Measurements from ENCODE around the gene FICD.

DNA sequence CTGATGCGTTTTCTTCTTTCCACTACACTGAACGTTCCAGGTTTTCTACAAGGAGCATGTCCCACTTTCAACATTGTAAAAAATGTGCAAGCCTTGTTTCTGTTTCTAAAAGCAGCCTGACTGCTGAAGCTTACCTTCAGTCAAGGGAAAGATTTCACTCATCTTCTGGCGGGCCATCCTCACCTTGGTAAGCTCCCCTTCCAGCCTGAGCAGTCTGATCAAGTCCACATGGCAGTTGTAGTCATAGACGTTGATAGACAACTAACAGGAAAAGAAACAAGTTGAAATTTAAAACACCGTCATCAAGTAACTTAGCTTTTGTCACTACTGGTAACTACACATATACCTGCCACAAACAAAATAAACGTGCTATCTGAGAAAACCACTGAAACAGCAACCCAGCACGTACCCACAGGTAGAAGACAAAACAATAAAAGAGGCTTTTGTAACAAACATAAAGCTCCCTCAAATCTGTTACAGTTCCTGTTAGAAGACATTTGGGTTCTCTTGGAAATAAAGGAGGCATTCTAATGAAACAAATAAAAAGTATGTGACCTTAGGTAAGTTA, 34.0 kb downstream of the FICD start:
- TF ChIP-seq POLR2AphosphoS5 (IDR thresholded peaks at IDR 0.05), result no peak
- TF ChIP-seq, protein P1, sequence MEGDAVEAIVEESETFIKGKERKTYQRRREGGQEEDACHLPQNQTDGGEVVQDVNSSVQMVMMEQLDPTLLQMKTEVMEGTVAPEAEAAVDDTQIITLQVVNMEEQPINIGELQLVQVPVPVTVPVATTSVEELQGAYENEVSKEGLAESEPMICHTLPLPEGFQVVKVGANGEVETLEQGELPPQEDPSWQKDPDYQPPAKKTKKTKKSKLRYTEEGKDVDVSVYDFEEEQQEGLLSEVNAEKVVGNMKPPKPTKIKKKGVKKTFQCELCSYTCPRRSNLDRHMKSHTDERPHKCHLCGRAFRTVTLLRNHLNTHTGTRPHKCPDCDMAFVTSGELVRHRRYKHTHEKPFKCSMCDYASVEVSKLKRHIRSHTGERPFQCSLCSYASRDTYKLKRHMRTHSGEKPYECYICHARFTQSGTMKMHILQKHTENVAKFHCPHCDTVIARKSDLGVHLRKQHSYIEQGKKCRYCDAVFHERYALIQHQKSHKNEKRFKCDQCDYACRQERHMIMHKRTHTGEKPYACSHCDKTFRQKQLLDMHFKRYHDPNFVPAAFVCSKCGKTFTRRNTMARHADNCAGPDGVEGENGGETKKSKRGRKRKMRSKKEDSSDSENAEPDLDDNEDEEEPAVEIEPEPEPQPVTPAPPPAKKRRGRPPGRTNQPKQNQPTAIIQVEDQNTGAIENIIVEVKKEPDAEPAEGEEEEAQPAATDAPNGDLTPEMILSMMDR (IDR thresholded peaks at IDR 0.05), result no peak
